HG03135 (cell line): ENCODE results near the gene KRTAP21-3.
"Not testable (repeated sequence)": the region's sequence is repeated elsewhere in the genome, so short reads cannot be mapped to it uniquely, and the experiment has no call there.

Experiments
- ATAC-seq: cut with Tn5 transposase; IDR thresholded peaks from one replicate; pipeline ENCODE4 v1.9.1; 2021; ENCODE audit warnings: mild to moderate bottlenecking, moderate library complexity; ENCODE audit not compliant: unreplicated experiment

Gene KRTAP21-3, protein sequence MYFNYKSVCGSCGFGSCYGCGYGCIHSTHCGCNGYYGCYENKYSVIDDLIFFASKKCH

DNA sequence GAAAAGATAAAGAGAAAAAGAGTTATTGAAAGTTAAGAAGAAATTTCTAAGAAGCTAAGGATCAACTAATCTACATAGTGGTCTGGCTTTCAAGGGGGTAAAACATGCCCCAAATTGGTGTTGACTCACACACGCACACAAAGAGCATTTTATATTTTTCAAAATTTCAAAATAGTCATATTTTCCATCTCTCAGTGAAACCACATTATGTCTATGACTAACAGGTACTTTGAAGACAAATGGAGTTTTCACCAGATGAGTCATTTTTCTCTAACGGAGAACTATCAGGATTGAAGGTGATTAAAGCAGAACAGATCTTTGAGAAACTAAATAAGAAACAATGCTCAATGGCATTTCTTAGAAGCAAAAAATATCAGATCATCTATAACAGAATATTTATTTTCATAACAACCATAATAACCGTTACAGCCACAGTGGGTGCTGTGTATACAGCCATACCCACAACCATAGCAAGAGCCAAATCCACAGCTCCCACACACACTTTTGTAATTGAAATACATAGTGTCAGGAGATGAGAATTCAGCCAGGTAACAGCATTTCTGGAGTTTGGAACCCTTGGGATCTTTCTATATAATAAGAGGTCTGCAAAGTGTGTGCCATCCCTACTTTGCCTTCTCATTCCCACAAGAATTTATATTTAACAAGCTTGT, at the start of gene KRTAP21-3:
Gene KRTAP21-3 (minus strand): TSS at position 539 of the 671 bp plus-strand sequence. CDS start 18 bp downstream, at position 521.
- ATAC-seq, result no peak

GRCh38 chr21:30760776-30761175, 42.2 kb upstream of the KRTAP21-3 start:
- no peak for ATAC-seq

DNA sequence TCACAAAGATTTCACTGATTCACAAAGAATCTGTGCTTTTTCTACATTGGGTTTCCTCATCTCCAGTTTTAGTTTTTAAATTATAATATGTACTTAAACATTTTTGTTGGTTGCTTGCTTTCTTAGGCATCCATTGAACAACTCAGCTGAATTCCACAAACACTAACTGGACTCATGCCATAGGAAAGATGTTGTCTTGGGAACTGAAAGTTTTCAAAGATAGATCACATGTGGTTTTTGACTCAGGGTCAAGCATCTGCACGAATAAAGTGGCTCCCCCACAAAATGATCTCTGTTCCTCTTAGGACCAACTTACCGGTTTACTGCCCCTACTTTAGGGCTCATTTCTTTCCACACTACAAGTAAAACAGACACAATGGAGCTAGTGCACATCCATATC, 39.7 kb upstream of the KRTAP21-3 start:
- ATAC-seq, result no peak

GRCh38 chr21:30755328-30755727, 36.8 kb upstream of the KRTAP21-3 start, which contains the start of gene KRTAP21-1:
KRTAP21-1 (minus strand) TSS chr21:30755428; CDS start chr21:30755378, 50 bp downstream.
- ATAC-seq, result not testable (repeated sequence)

DNA sequence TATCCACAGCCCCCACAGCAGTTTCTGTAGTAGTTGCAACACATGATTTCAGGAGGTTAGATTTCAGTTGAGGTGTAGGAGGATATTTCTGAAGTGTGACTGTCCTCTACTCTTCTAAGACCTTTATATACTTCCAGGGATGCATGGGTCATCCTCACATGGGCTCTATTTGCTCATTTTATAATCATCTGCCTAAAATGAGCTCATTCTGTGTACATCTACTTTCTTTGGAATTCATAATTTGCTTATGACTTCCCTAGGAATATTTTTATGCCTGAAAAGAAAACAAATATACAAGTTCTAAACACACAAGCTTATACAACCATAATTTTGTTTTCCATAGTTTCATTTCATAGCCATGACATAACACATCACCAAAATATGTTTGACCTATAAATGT, 28.6 kb upstream of the KRTAP21-3 start, which contains the start of gene KRTAP21-2:
Gene KRTAP21-2 (minus strand): TSS at position 101 of the 400 bp plus-strand sequence. CDS start 57 bp downstream, at position 44.
- no peak for ATAC-seq

- ATAC-seq, result no peak
Measured at GRCh38 chr21:30740462-30740861, 21.9 kb upstream of the KRTAP21-3 start.

GRCh38 chr21:30733026-30733425, 14.4 kb upstream of the KRTAP21-3 start:
- no peak for ATAC-seq

DNA sequence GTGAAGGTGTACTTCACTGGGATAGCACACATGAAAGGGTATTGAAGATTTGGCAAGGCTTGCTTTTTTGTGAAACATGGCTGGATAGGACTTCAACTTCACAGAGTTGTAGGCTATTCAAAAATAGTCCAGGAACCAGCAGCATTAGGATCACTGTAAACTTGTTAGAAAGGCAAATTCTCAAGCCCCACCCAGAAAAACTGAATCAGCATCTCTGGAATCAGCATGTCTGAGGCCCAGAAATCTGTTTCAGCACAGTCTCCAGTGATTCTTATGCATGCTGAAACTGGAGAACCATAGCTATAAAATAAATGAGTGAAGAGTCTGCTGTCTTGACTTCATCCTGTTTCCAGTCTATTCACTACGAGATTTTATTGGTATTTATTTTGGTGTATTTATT, 8.1 kb upstream of the KRTAP21-3 start:
- no peak for ATAC-seq

DNA sequence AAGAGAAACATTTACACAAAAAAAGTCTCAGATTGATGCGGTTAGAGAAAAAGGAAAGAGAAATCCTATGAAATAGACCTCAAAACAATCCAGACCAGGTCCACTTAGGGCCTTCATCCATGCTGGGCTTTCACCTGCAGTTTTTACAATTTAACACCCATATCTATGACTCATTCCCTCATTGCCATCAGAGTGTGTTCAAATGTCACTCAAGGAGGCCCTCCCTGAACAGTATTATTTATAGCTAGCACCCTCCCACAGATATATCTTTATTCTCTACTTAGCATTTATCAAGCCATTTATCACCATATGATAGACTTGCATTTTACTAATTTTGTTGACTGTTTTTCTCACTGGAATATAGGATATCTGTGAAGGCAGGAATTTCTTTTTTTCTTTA, 824 bp upstream of the KRTAP21-3 start:
- no peak for ATAC-seq

DNA sequence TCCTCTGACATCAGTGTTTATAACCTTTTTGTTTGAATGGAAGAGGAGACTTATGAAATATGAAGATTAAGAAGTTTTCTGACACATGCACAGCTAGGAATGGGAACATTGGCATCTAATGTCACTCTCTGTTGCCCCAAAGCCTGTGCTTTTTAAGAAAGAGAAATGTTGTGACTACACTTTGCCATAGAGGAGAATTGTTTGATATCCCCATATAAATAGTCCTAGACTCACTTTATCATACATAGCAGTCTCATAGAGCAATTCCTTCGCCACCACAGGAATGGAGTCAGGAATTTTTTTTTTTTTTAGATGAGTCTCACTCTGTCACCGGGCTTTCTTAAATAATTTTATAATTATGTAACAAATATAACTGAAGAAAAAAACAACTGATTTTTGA, 1.5 kb downstream of the KRTAP21-3 start:
- ATAC-seq, result no peak

DNA sequence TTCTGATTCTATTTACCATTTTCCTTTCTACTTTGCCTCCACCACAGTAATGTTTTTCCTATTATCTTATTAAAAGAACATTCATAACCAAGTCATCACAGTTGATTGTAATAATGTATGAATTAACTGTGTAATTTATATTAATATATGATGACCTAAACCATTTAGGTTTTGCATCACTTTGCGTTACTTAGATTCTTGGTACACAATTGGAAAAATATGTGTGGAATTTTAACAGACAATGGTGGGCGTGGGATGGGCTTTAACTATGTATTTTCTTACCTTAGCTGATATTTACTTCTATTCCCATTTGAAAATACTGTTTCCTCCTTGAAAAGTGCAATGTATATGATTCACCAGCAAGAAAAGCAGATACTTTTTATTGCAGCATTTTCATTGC, 3.6 kb downstream of the KRTAP21-3 start:
- no peak for ATAC-seq

GRCh38 chr21:30714456-30714855, 4.1 kb downstream of the KRTAP21-3 start:
- ATAC-seq, result no peak

DNA sequence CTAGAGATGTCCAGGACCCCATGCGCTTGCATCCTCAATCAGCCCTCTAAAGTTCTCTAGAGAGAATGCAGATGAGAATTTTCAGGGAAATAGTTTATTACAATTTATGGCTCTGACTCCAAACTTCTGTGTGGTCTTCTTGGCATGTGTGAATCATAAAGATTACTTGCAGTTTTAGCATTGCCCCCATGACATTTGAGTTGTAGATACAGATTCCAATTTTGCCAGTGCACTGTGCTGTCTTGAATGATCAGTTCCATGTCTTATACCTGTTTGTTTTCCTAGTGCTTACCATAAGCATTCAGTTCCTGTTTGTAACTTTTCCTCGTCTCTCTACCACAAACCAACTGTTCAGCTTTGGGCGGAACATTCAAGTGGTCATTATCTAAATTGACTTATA, 4.8 kb downstream of the KRTAP21-3 start:
- no peak for ATAC-seq

DNA sequence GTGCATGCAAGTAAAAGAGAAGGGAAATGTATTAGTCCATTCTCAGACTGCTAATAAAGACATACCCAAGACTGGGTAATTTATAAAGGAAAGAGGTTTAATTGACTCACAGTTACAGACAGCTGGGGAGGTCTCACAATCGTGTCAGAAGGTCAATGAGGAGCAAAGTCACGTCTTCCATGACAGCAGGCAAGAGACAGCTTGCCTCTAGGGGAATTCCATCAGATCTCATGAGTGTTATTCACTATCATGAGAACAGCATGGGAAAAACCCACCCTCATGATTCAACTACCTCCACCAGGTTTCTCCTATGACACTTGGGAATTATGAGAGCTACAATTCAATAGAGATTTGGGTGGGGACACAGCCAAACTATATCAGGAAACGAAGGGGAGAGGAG, 8.1 kb downstream of the KRTAP21-3 start:
- no peak for ATAC-seq

DNA sequence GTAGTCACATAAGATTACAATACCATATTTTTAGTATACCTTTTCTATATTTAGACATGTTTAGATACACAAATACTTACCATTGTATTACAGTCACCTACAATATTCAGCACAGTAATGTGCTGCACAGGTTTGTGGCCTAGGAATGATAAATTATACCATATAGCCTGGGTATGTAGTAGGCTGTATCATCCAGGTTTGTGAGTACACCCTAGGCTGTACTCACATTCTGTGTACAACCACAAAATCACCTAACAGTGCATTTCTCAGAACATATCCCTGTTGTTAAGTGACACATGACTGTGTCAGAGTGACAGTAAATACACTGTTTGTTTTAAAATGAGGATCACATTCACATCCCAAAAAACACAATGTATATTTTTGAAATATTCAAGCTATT, 11.2 kb downstream of the KRTAP21-3 start:
- no peak for ATAC-seq

DNA sequence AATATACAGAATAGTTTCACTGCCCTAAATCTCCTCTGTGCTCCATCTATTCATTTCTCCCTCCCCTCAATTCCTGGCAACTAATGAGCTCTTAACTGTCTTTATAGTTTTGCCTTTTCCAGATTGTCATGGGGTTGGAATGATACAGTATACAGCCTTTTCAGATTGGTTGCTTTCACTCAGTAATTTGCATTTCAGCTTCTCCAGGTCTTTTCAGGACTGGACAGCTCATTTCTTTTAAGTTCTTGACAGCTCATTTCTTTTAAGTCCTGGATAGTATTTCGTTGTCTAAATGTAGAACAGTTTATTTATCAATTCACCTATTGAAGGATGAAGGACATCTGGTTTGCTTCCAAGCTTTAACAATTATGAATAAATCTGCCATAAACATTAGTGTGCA, 22.6 kb downstream of the KRTAP21-3 start:
- ATAC-seq, result no peak

DNA sequence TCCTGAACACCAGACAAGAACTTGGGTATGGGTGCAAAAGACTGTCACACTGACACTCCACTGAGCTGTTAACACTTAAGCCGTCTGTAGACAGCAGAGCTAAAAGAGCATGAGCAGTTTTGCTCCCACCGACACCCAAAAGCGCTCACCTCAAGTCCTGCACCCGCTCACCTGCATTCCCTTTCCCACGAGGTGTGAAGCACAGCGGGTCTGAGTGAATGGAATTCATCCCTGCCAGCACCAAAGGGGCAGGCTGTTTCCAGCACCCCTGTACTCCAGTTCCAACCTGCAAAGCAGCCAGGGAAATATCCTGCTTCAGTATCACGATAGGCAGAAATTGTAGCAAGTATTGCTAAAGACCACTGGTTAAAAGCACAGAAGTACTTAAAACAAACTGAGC, 28.8 kb downstream of the KRTAP21-3 start:
- ATAC-seq, result no peak

DNA sequence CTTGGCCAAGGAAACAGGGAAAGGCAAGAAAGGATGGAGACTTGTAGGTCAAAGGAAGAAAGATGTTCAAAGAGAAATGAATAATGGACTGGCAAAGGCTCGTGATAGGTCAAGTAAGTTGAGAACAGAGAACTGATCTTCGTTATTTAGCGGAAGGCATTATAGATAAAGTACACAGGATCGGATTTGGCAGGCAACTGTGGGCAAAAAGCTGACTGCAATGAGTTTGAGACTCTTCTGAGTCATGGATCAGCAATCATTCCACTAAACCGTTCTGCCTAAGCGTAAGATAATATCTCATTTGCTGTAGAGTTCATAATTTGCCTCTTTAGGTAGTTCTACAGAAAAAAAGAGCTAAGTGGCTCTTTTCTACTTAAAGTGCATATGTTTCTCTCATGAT, 34.1 kb downstream of the KRTAP21-3 start:
- ATAC-seq, result no peak

GRCh38 chr21:30680586-30680985, 38.0 kb downstream of the KRTAP21-3 start:
- no peak for ATAC-seq

DNA sequence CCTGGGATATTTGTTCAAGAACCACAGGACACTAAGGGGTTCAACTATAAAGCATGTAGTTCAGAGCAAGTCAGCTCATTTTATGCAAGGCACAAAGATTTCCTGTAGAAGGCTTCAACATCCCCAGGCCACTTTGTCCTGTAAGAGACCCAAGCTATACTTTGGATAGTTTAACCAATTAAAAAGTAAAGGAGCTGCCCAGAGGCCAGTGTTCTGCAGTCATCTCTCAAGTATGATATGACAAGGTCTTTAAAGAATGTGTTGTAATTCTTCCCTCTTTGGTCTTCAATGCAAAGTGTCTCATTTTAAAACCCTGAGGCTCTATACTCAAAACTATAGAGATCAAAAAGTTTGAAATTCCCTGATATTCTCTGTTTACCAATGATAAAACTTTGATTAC, 41.8 kb downstream of the KRTAP21-3 start:
- ATAC-seq, result no peak

DNA sequence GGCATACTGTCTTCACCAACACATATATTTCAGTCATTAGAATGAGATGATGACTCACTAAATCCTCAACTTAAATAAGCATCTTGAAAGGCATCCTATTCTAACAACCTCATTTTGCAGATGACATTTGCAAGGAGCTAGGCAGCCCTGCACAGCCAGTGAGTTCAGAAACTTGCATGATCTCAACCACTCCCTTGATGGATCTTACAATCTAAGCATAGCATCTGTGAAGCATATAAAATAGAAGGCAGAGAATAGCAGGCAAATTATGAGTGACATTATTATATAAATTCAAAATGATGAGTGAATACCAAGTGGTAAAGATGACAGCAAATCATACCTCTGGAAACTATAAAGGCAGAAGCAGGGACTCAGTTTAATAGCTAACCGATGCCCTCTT, 44.3 kb downstream of the KRTAP21-3 start:
- ATAC-seq, result no peak

GRCh38 chr21:30672985-30673650, 45.5 kb downstream of the KRTAP21-3 start:
- ATAC-seq, result no peak
